B cell (primary cell): ENCODE results near the gene PARG. TPM values are rescaled to one million over a fixed set of nuclear protein-coding genes. Genes with fewer than 3 reads are reported as not detected.
"Not testable (repeated sequence)": the region's sequence is repeated elsewhere in the genome, so short reads cannot be mapped to it uniquely, and the experiment has no call there.

Experiments used
- ATAC-seq: fragments of 200-7000 bp; cut with Tn5 transposase; one replicate; pipeline ENCODE4 v1.10.0; 2021; ENCODE audit warnings: low read depth, mild to moderate bottlenecking, moderate number of reproducible peaks, moderate library complexity
- CTCF ChIA-PET: fragments of 350-600 bp; sonication (Branson Sonifier 250); formaldehyde crosslinking; loops from one replicate; lab custom pipeline; 2021; ENCODE audit warnings: antibody characterized with exemption, inconsistent platforms; lab: Charles Lee
- POLR2A ChIA-PET: fragments of 350-600 bp; sonication (Branson Sonifier 250); formaldehyde crosslinking; loops from one replicate; lab custom pipeline; 2021; ENCODE audit warnings: antibody characterized with exemption; lab: Charles Lee
- DNase-seq: peaks from one replicate; pipeline ENCODE4 v3.0.0; 2013
- H2AFZ ChIP-seq: 2 replicates; pipeline ENCODE4 v1.6.1; 2012; ENCODE audit warnings: mild to moderate bottlenecking, low read depth, low read length; ENCODE audit not compliant: insufficient read depth, poor library complexity, severe bottlenecking
- H3K27ac ChIP-seq, 2 donors: 1 replicate in 1 of 2; 2 replicates in 1 of 2; pipeline ENCODE4 v1.5.1; 2012 to 2013; ENCODE audit warnings: low read length in 2 of 2, mild to moderate bottlenecking in 2 of 2, moderate library complexity in 1 of 2
- H3K27me3 ChIP-seq, 4 experiments: fragments of 200-600 bp in 1 of 4; sonication (generic) in 1 of 4; replicated peaks in 1 of 4; 1 replicate in 2 of 4; 2 replicates in 2 of 4; pipeline versions ENCODE4 v1.6.1 to v1.7.0; 2013 to 2016; ENCODE audit warnings: low read length in 3 of 4, mild to moderate bottlenecking in 2 of 4, mixed read lengths in 1 of 4, moderate library complexity in 1 of 4; ENCODE audit not compliant: insufficient read depth in 4 of 4, control insufficient read depth in 3 of 4; ENCODE audit errors: control extremely low read depth in 1 of 4
- H3K36me3 ChIP-seq, 2 experiments: replicated peaks in 1 of 2; 1 replicate in 1 of 2; 2 replicates in 1 of 2; pipeline versions ENCODE4 v1.6.1 to v1.7.1; 2013; ENCODE audit warnings: low read length in 1 of 2; ENCODE audit not compliant: insufficient read depth in 2 of 2, control insufficient read depth in 1 of 2; ENCODE audit errors: control extremely low read depth in 1 of 2, extremely low read depth in 1 of 2
- H3K4me1 ChIP-seq, 2 donors: fragments of 200-600 bp in 1 of 2; sonication (generic) in 1 of 2; 1 replicate in 1 of 2; 2 replicates in 1 of 2; pipeline versions ENCODE4 v1.5.1 to v1.6.1; 2013 to 2017; ENCODE audit warnings: low read length in 2 of 2; ENCODE audit not compliant: control insufficient read depth in 2 of 2, insufficient read depth in 2 of 2
- H3K4me2 ChIP-seq: replicated peaks from 2 replicates; pipeline ENCODE3; 2012; ENCODE audit warnings: mild to moderate bottlenecking, low read depth, low read length; ENCODE audit not compliant: poor library complexity, severe bottlenecking
- H3K4me3 ChIP-seq, 5 experiments: fragments of 200-600 bp in 1 of 5; sonication (generic) in 1 of 5; 1 replicate in 3 of 5; 2 replicates in 2 of 5; pipeline versions ENCODE4 v1.5.1 to v1.7.0; 2011 to 2016; ENCODE audit warnings: low read length in 4 of 5, mild to moderate bottlenecking in 4 of 5, low read depth in 2 of 5, control low read depth in 1 of 5, moderate library complexity in 1 of 5; ENCODE audit not compliant: insufficient read depth in 1 of 5; ENCODE audit errors: control extremely low read depth in 1 of 5, extremely low read depth in 1 of 5
- H3K79me2 ChIP-seq: fragments of 200-600 bp; sonication (generic); one replicate; pipeline ENCODE4 v1.6.0; 2016; ENCODE audit warnings: low read length; ENCODE audit not compliant: control insufficient read depth, insufficient read depth
- H3K9ac ChIP-seq: fragments of 200-600 bp; sonication (generic); 2 replicates; pipeline ENCODE4 v1.6.1; 2017; ENCODE audit warnings: mild to moderate bottlenecking, low read length, moderate library complexity
- H3K9me3 ChIP-seq, 3 donors: one replicate each; pipeline versions ENCODE4 v1.6.1 to v1.7.1; 2013; ENCODE audit warnings: low read length in 2 of 3; ENCODE audit not compliant: control insufficient read depth in 2 of 3, insufficient read depth in 1 of 3; ENCODE audit errors: control extremely low read depth in 1 of 3
- H4K20me1 ChIP-seq: 2 replicates; pipeline ENCODE4 v1.6.0; 2012; ENCODE audit warnings: mild to moderate bottlenecking, low read length; ENCODE audit not compliant: insufficient read depth, control insufficient read depth, poor library complexity, severe bottlenecking
- H3K27ac Mint-ChIP-seq: one replicate; pipeline ENCODE4 v1.8.0; 2021; ENCODE audit warnings: mixed read lengths
- H3K27me3 Mint-ChIP-seq: one replicate; pipeline ENCODE4 v1.8.0; 2021; ENCODE audit warnings: mixed read lengths
- H3K4me1 Mint-ChIP-seq: one replicate; pipeline ENCODE4 v1.8.0; 2021; ENCODE audit warnings: mixed read lengths
- H3K4me3 Mint-ChIP-seq: one replicate; pipeline ENCODE4 v1.8.0; 2021; ENCODE audit warnings: mixed read lengths
- H3K9me3 Mint-ChIP-seq: one replicate; pipeline ENCODE4 v1.8.0; 2022; ENCODE audit warnings: mixed read lengths; ENCODE audit not compliant: insufficient read depth
- WGBS: methylation state at CpG from one replicate; pipeline ENCODE4 v1.1.5; 2013; ENCODE audit warnings: missing lambda C conversion rate; ENCODE audit not compliant: insufficient coverage; 5-methylcytosine and 5-hydroxymethylcytosine counted together
- intact Hi-C: fragments of 100-400 bp; cut with micrococcal nuclease; formaldehyde crosslinking; loops from one replicate; pipeline ENCODE4 v1.10.0; 2022
- polyA plus RNA-seq: library from polyadenylated mRNA; depleted of rRNA; stranded (reverse); fragments of >200 nt; gene quantifications from 2 replicates; pipeline ENCODE4 v1.2.3, GENCODE V29; 2012
- total RNA-seq, 2 donors: library from RNA; stranded (reverse); fragments of 120-200 nt in 1 of 2; gene quantifications; 1 replicate in 1 of 2; 2 replicates in 1 of 2; pipeline versions ENCODE4 v1.2.3 to v1.2.4, GENCODE V29; 2013 to 2022

PARG gene
- total and polyA plus RNA-seq, 2 donors (not counting 1 experiment from before 2014, with no cell fraction given), result 8.5 to 47.9 TPM

GRCh38 chr10:49952006-49952405, 10.2 kb upstream of the PARG start:
- H4K20me1 ChIP-seq, H2AFZ ChIP-seq, H3K27me3 ChIP-seq, H3K4me2 ChIP-seq, H3K27ac Mint-ChIP-seq, H3K4me1 ChIP-seq, H3K4me3 Mint-ChIP-seq, H3K9me3 Mint-ChIP-seq, H3K9ac ChIP-seq, H3K27ac ChIP-seq, H3K4me1 Mint-ChIP-seq, H3K9me3 ChIP-seq, H3K79me2 ChIP-seq, H3K4me3 ChIP-seq, H3K27me3 Mint-ChIP-seq, H3K36me3 ChIP-seq, CTCF ChIA-PET, intact Hi-C loops, DNase-seq, POLR2A ChIA-PET, ATAC-seq: not testable (repeated sequence)
- WGBS, result no CpG with 5 or more reads among the region's 3 CpGs

GRCh38 chr10:49948737-49949136, 6.9 kb upstream of the PARG start:
- H3K4me2 ChIP-seq, H4K20me1 ChIP-seq, H3K27ac ChIP-seq, H3K4me3 ChIP-seq, H3K79me2 ChIP-seq, DNase-seq, H3K9me3 ChIP-seq, intact Hi-C loops, H3K27me3 Mint-ChIP-seq, ATAC-seq, H3K36me3 ChIP-seq, H3K9ac ChIP-seq, CTCF ChIA-PET, H3K4me1 Mint-ChIP-seq, H3K9me3 Mint-ChIP-seq, H3K4me3 Mint-ChIP-seq, H3K4me1 ChIP-seq, H3K27me3 ChIP-seq, H2AFZ ChIP-seq, POLR2A ChIA-PET, H3K27ac Mint-ChIP-seq: not testable (repeated sequence)
- WGBS, result 100% methylated on average over 1 of the region's 2 CpGs

GRCh38 chr10:49948142-49948541, 6.3 kb upstream of the PARG start:
- CTCF ChIA-PET, result not testable (repeated sequence)
- no CpG with 5 or more reads among the region's 2 CpGs for WGBS

GRCh38 chr10:49943607-49944006, 1.8 kb upstream of the PARG start:
- DNase-seq, H3K27ac Mint-ChIP-seq, H4K20me1 ChIP-seq, H2AFZ ChIP-seq, ATAC-seq, POLR2A ChIA-PET, H3K27me3 ChIP-seq, H3K9me3 ChIP-seq, CTCF ChIA-PET, H3K27me3 Mint-ChIP-seq, H3K36me3 ChIP-seq, H3K4me3 Mint-ChIP-seq, H3K4me3 ChIP-seq, H3K9ac ChIP-seq, H3K27ac ChIP-seq, H3K9me3 Mint-ChIP-seq, H3K4me2 ChIP-seq, intact Hi-C loops: not testable (repeated sequence)
- Histone ChIP-seq H3K79me2 (peaks cover 38% of the 10 kb centered on the region), H3K4me1 (peaks cover 8 to 17% of the 10 kb centered on the region in 2 donors)
- 79% methylated on average over 1 of the region's 2 CpGs for WGBS
- H3K4me1 Mint-ChIP-seq, result peaks cover 29% of the 10 kb centered on the region

More at GRCh38 chr10:49948142-49948541, 6.3 kb upstream of the PARG start:
- H3K4me3 ChIP-seq, H3K4me1 ChIP-seq, H3K4me3 Mint-ChIP-seq, H3K9me3 ChIP-seq, H3K9ac ChIP-seq, H2AFZ ChIP-seq, H3K27me3 Mint-ChIP-seq, H3K27ac ChIP-seq, H3K27me3 ChIP-seq, intact Hi-C loops, H3K36me3 ChIP-seq, DNase-seq, H3K4me2 ChIP-seq, POLR2A ChIA-PET, H4K20me1 ChIP-seq, H3K4me1 Mint-ChIP-seq, H3K9me3 Mint-ChIP-seq, H3K27ac Mint-ChIP-seq, ATAC-seq: not testable (repeated sequence)
- H3K79me2 ChIP-seq, result peaks cover 11% of the 10 kb centered on the region
